Right lobe of liver (tissue), 4 donors: ENCODE results near the gene RHCG.

ENCODE experiments used
- CTCF ChIP-seq, 4 donors: fragments of 200-600 bp in 3 of 4; fragments of 450-650 bp in 1 of 4; IDR thresholded peaks; one replicate each; pipeline versions ENCODE4 v1.5.1 to v1.8.0; 2016 to 2022; ENCODE audit warnings: antibody characterized with exemption in 4 of 4, mild to moderate bottlenecking in 2 of 4
- POLR2A ChIP-seq: fragments of 450-650 bp; IDR thresholded peaks from one replicate; pipeline ENCODE4 v1.6.1; 2017; ENCODE audit warnings: antibody characterized with exemption, mild to moderate bottlenecking
- donor health status: DM: no; HTN: no; CAD: no.
- donor health status: DM: no; HTN: no; CAD: no.
- donor health status: DM: no; HTN: yes; CAD: no.

GRCh38 chr15:89487791-89488190 lies 8.6 kb downstream of the RHCG start:
- TF ChIP-seq CTCF (IDR thresholded peaks at IDR 0.05) (no peak), POLR2A (no peak)
